ENCODE measurements around the gene ANKUB1. TPM values are rescaled to one million over a fixed set of nuclear protein-coding genes. Genes with fewer than 3 reads are reported as not detected.

The ANKUB1 gene, protein sequence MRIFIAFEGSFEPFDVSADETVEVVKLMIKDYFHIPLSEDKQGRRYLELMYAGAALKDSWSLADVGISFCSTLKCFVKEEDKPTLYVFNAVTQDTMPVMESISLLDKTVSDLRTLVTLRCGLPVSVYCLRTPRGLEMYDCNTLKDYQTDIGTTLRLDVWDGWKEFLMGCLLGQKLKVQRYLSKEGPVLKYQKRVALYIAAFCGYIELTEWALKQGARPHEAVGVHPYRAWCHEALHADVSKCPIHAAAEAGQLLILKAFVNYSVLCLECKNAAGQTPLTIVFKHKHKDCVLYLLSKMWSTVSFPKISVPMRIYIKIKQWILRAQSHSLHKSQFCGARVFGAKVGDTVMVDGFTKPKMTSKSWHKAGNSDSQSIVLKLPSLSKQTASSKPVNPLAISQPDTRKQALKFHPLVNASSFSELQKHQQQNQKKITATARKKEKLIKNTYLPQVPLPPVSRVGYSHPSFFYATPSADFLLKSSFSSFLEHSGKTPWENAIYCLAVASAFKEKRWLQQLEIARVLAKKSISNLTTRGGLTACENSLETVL
- not detected for total RNA-seq

DNA sequence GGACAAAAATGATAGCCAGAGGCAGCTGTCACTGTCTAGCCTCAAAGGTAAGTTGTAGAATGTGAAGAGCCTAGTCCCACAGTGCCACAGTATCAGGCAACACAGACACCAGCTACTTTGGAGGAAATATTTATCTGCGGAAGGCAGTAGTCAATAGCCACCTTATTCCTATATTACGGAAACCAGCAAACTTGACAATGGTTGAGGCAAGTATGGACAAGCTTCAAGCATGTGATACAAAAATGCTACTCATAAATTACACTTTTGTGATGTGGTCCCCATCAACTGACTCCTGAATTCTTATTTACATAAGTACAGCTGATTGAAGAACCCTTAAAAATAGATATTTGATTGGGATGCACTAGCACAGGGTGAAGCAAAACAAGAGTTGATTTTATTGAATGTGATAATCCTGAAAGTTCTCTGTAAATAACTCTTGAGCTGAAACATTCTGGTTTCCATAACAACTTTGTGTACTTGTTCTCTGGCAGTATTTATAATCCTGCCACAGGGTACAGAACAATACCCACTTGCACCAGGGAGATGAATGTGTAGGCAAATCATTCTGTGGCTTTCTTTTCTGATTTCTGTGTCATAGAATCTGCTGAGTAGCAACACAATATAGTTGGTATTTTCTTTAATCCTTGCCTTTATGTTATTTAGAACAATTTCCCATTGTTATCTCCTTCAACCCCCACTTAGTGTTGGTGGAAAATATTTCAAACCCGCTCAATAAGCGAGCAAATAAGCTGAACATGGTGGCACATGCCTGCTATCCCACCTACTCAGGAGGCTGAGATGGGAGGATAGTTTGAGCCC, at the start of gene ANKUB1:
Gene ANKUB1 (minus strand): TSS at position 103 of the 819 bp plus-strand sequence. CDS start 188 bp downstream, outside the sequence.

DNA sequence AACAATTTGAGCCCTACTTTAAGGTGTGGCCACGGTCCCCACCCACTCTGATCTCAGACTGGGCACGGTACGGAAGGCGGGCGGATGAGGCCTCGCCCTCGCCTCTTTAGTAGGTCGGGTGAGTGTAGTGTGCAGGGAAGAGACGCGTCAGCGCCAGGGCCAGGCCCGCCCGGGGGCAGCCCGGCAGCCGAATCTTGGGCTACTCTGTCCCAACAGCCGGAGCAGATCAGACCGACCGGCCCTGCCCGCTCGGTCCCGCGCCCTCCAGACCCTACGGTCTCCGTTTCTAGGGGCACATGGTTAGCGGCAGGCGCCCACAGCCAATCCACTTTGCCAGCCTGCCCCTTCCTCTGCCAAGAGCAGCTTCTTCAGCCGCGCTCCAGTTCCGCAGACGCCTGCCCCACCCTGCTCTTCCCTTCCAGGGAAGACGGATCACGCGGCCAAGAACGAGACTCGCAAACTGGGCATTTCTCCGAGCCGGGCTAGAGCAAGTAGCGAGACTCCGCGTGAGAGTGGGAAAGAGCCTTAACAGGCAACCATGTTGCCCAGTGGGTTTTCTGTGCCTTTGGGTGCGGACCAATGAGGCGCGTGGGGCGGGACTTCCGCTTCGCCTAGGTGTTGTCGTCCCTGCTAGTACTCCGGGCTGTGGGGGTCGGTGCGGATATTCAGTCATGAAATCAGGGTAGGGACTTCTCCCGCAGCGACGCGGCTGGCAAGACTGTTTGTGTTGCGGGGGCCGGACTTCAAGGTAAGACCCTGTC, 20.4 kb upstream of the ANKUB1 start, which contains the start of gene RNF13:
Gene RNF13 (plus strand): TSS at position 610 of the 761 bp plus-strand sequence. CDS start 32,812 bp downstream, outside the sequence.

DNA sequence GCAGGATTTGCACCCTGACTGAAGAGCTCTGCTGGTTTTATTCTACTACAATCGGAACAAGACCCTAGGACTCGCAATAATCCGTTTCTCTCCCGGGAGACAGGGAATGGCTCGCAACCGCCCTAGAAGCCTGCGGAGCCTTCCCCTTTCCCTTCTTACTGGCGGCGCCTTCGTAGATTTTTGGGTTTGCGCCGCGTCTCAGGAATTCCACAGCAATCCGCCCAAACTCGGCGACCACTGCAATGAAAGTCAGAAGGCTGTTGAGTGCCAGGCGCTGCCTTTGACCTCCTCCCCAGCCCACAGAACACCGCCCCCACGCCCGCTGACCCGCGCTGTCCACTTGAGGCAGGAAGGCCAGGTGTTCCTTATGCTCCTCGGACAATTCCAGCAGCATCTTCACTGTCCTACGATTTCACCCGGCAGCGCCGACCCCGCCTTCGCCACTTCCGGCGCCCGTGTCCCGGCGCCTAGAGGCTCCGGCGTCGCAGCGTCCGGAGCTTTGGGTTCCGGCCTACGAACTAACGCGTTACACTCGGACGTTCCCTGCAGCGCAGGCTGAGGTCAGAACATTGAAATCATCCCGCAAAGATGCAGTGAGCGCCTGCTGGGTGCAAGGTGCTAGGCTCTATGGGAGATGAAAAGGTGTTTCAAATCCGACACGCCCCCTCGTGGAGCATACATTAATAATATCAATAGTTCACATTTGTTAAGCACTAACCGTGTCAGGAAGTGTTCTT, 40.1 kb downstream of the ANKUB1 start, which contains the start of gene COMMD2:
Gene COMMD2 (minus strand): TSS at position 439 of the 737 bp plus-strand sequence. CDS start 45 bp downstream, at position 394.

Other genes with a start within 250 kb of the ANKUB1 start
- 92.8 TPM for gene WWTR1, start 134.5 kb downstream of the ANKUB1 start, total RNA-seq
- 55.8 TPM for gene COMMD2, start 40.1 kb downstream of the ANKUB1 start, total RNA-seq
- gene RNF13, start 20.7 kb upstream of the ANKUB1 start, total RNA-seq: 130 TPM
- gene PFN2, start 178.3 kb upstream of the ANKUB1 start, total RNA-seq: 222 TPM

Measured in camera-type eye (tissue), 1 donor.